ENCODE data around the gene COL15A1. TPM values are rescaled to one million over a fixed set of nuclear protein-coding genes. Genes with fewer than 3 reads are reported as not detected.
"Not testable (repeated sequence)": the region's sequence is repeated elsewhere in the genome, so short reads cannot be mapped to it uniquely, and the experiment has no call there.

The COL15A1 gene
- total and polyA plus RNA-seq, 2 of the 8 experiments (the other 6 are each of a cell fraction or from before 2014, with no cell fraction given): 0.12 to 0.15 TPM

GRCh38 chr9:99008203-99008602 is 64.5 kb downstream of the COL15A1 start (continued):
- TF ChIP-seq CTCF (IDR thresholded peaks at IDR 0.05; ENCODE audit: control extremely low read depth in 1 of 3, insufficient read depth in 1 of 3, low read depth in 1 of 3, low read length in 3 of 3) (no peak), RNF2 (IDR thresholded peaks at IDR 0.05; ENCODE audit: borderline replicate concordance, low read depth, low read length, missing control alignments, poor library complexity, severe bottlenecking) (no peak), TCF12 (IDR thresholded peaks at IDR 0.05; ENCODE audit: low read depth, low read length) (no peak), YY1 (IDR thresholded peaks at IDR 0.05; ENCODE audit: low read depth, low read length) (no peak)

- H2BK15ac ChIP-seq (ENCODE audit: low read length); H3K9ac ChIP-seq (replicated peaks in 1 of 4; ENCODE audit: extremely low read depth in 1 of 4, low read depth in 3 of 4, low read length in 3 of 4); H2BK12ac ChIP-seq (ENCODE audit: low read depth, low read length); H4K20me1 ChIP-seq (replicated peaks in 1 of 2; ENCODE audit: control insufficient read depth in 1 of 2, insufficient read depth in 2 of 2, low read length in 2 of 2); H2AK5ac ChIP-seq (ENCODE audit: low read depth, low read length); FAIRE-seq; H3K27ac ChIP-seq (ENCODE audit: low read depth, low read length); H3K23ac ChIP-seq (ENCODE audit: insufficient read length); H3K4ac ChIP-seq (replicated peaks; ENCODE audit: insufficient read length, low read depth, low read length); H2BK120ac ChIP-seq (replicated peaks; ENCODE audit: low read depth, low read length); POLR2A ChIA-PET (ENCODE audit: partially characterized antibody); DNase-seq (ENCODE audit: low read depth in 1 of 2, low spot score in 2 of 2); H4K5ac ChIP-seq (ENCODE audit: insufficient read length, low read depth, low read length); H3K4me3 ChIP-seq (ENCODE audit: extremely low read depth in 1 of 4, insufficient read depth in 2 of 4, low read depth in 3 of 4, low read length in 4 of 4); H3K79me1 ChIP-seq (ENCODE audit: low read depth, low read length); H3K56ac ChIP-seq (replicated peaks; ENCODE audit: insufficient read length, low read depth, low read length); H3K4me2 ChIP-seq (ENCODE audit: insufficient read depth in 1 of 2, low read depth in 2 of 2, low read length in 2 of 2); H3K18ac ChIP-seq (ENCODE audit: extremely low read depth, low read length); H2AFZ ChIP-seq (ENCODE audit: low read length); H3K23me2 ChIP-seq (ENCODE audit: low read depth, low read length); H2BK5ac ChIP-seq (ENCODE audit: low read depth, low read length); H4K8ac ChIP-seq (ENCODE audit: extremely low read depth, insufficient read depth, low read length); H4K91ac ChIP-seq (replicated peaks; ENCODE audit: insufficient read length, low read length); H3K14ac ChIP-seq (ENCODE audit: insufficient read length); H3K27me3 ChIP-seq (replicated peaks in 1 of 4; ENCODE audit: control insufficient read depth in 3 of 4, extremely low read depth in 1 of 4, insufficient read depth in 3 of 4, low read length in 3 of 4); H3K36me3 ChIP-seq (ENCODE audit: control insufficient read depth in 2 of 4, insufficient read depth in 4 of 4, low read length in 3 of 4); H2BK20ac ChIP-seq (ENCODE audit: low read length); H3K4me1 ChIP-seq (replicated peaks in 1 of 4; ENCODE audit: control insufficient read depth in 3 of 4, insufficient read depth in 4 of 4, low read length in 3 of 4); H3K79me2 ChIP-seq (ENCODE audit: control insufficient read depth in 1 of 2, insufficient read depth in 2 of 2, low read length in 2 of 2): not testable (repeated sequence)
- WGBS, 2 experiments (ENCODE audit: extremely low coverage in 1 of 2, insufficient coverage in 1 of 2, insufficient read length in 1 of 2, insufficient replicate concordance in 2 of 2, low coverage in 1 of 2, low lambda C conversion rate in 2 of 2, missing lambda C conversion rate in 1 of 2): 84% methylated on average over 8 of the region's 8 CpGs; no CpG with 5 or more reads in 1 of the 2 experiments
- CTCF ChIA-PET (ENCODE audit: partially characterized antibody): interaction anchor here (0.6 to 1.5 kb wide), 2 partner anchors 104 to 1550 kb away, joined by 3 to 4 read pairs; no protein-coding TSS in a partner anchor
- peaks cover 18 to 25% of the 10 kb centered on the region in 2 experiments for H3K9me3 ChIP-seq (ENCODE audit: insufficient read depth in 2 of 2, low read depth in 1 of 2, low read length in 1 of 2)
Observed at GRCh38 chr9:99010393-99010792, 66.7 kb downstream of the COL15A1 start.

Data from H1 (cell line).